ENCODE measurements around the gene TEX101. TPM values are rescaled to one million over a fixed set of nuclear protein-coding genes. Genes with fewer than 3 reads are reported as not detected.
"Not testable (repeated sequence)": the region's sequence is repeated elsewhere in the genome, so short reads cannot be mapped to it uniquely, and the experiment has no call there.

TEX101 gene
- total RNA-seq, 1 donor from 2014 or later: not detected

- TF ChIP-seq, protein P1, sequence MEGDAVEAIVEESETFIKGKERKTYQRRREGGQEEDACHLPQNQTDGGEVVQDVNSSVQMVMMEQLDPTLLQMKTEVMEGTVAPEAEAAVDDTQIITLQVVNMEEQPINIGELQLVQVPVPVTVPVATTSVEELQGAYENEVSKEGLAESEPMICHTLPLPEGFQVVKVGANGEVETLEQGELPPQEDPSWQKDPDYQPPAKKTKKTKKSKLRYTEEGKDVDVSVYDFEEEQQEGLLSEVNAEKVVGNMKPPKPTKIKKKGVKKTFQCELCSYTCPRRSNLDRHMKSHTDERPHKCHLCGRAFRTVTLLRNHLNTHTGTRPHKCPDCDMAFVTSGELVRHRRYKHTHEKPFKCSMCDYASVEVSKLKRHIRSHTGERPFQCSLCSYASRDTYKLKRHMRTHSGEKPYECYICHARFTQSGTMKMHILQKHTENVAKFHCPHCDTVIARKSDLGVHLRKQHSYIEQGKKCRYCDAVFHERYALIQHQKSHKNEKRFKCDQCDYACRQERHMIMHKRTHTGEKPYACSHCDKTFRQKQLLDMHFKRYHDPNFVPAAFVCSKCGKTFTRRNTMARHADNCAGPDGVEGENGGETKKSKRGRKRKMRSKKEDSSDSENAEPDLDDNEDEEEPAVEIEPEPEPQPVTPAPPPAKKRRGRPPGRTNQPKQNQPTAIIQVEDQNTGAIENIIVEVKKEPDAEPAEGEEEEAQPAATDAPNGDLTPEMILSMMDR (conservative IDR thresholded peaks at IDR 0.05; ENCODE audit: low read depth, low read length): peak; percentile 61
- DNase-seq (ENCODE audit: low read depth): peak; percentile 6
- no peak overlapping the region for H3K4me3 ChIP-seq (ENCODE audit: low read depth, low read length)
Observed at GRCh38 chr19:43425567-43426392, 11.1 kb downstream of the TEX101 start.

- H3K4me3 ChIP-seq (ENCODE audit: low read depth, low read length): no peak overlapping the region
- TF ChIP-seq, protein P1 (conservative IDR thresholded peaks at IDR 0.05; ENCODE audit: low read depth, low read length): no peak
- DNase-seq (ENCODE audit: low read depth): no peak
Observed at GRCh38 chr19:43429395-43429794, 14.7 kb downstream of the TEX101 start.

DNA sequence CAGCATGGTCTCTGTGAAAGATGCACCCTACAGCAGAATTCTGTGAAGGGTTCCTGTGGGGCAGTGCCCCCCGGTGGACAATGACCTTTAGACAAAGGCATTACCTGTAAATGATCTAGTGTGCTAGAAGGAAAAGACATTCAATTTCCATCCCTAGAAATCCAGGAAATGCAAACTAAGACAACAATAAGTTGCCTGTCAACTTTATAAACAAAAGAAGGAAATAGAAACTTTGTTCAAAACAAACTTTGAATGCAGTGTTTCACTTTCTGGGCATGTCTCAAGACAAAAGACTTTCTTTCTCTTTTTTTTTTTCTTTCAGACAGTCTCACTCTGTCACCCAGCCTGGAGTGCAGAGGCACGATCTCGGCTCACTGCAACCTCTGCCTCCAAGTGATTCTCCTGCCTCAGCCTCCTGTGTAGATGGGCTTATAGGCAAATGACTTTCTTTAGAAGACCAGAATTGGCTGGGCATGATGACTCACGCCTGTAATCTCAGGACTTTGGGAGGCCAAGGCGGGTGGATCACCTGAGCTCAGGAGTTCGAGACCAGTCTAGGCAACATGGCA, 15.5 kb downstream of the TEX101 start:
- DNase-seq (ENCODE audit: low read depth): no peak
- TF ChIP-seq, protein P1 (conservative IDR thresholded peaks at IDR 0.05; ENCODE audit: low read depth, low read length): peak; percentile 20
- no peak overlapping the region for H3K4me3 ChIP-seq (ENCODE audit: low read depth, low read length)

- no peak for DNase-seq (ENCODE audit: low read depth)
- TF ChIP-seq, protein P1 (conservative IDR thresholded peaks at IDR 0.05; ENCODE audit: low read depth, low read length): no peak
- H3K4me3 ChIP-seq (ENCODE audit: low read depth, low read length): no peak overlapping the region
Observed at GRCh38 chr19:43430976-43431375, 16.3 kb downstream of the TEX101 start.

GRCh38 chr19:43433358-43433673, 18.6 kb downstream of the TEX101 start:
- DNase-seq (ENCODE audit: low read depth): no peak
- TF ChIP-seq, protein P1 (conservative IDR thresholded peaks at IDR 0.05; ENCODE audit: low read depth, low read length): no peak
- H3K4me3 ChIP-seq (ENCODE audit: low read depth, low read length): no peak overlapping the region

- TF ChIP-seq, protein P1 (conservative IDR thresholded peaks at IDR 0.05; ENCODE audit: low read depth, low read length): no peak
- DNase-seq (ENCODE audit: low read depth): no peak
- H3K4me3 ChIP-seq (ENCODE audit: low read depth, low read length): no peak overlapping the region
Observed at GRCh38 chr19:43433689-43434088, 19.0 kb downstream of the TEX101 start.

GRCh38 chr19:43435775-43436174, 21.1 kb downstream of the TEX101 start:
- DNase-seq (ENCODE audit: low read depth): no peak
- TF ChIP-seq, protein P1 (conservative IDR thresholded peaks at IDR 0.05; ENCODE audit: low read depth, low read length): no peak
- no peak overlapping the region for H3K4me3 ChIP-seq (ENCODE audit: low read depth, low read length)

DNA sequence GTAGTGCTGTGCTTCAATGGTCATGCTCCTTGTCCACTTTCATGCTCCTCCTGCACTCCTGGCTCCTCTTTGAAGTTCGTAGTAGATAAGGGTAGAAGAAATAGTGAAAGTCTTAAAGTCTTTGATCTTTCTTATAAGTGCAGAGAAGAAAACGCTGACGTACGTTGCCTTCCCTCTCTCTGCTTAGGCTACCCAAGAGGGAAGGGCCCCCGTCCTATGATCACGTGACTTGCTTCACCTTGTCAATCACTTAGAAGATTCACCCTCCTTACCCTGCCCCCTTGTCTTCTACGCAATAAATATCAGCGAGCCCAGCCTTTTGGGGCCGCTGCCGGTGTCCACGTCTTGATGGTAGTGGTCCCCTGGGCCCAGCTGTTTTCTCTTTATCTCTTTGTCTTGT, 22.6 kb downstream of the TEX101 start:
- not testable (repeated sequence) for H3K4me3 ChIP-seq (ENCODE audit: low read depth, low read length); DNase-seq (ENCODE audit: low read depth)

Data from epithelial cell of proximal tubule (primary cell).